Activated CD8-positive, alpha-beta T cell treated with anti-CD3 and anti-CD28 coated beads for 36 hours (primary cell): ENCODE measurements around the gene FAM228B. TPM values are rescaled to one million over a fixed set of nuclear protein-coding genes. Genes with fewer than 3 reads are reported as not detected.
"Not testable (repeated sequence)": the region's sequence is repeated elsewhere in the genome, so short reads cannot be mapped to it uniquely, and the experiment has no call there.

Experiments used
- ATAC-seq: fragments of 200-7000 bp; cut with Tn5 transposase; one replicate; pipeline ENCODE4 v1.10.0; 2021; ENCODE audit warnings: mild to moderate bottlenecking, moderate library complexity
- CTCF ChIA-PET: fragments of 350-600 bp; sonication (Branson Sonifier 250); formaldehyde crosslinking; loops from one replicate; lab custom pipeline; 2021; ENCODE audit warnings: antibody characterized with exemption; lab: Charles Lee
- POLR2A ChIA-PET: fragments of 350-600 bp; sonication (Branson Sonifier 250); formaldehyde crosslinking; loops from one replicate; lab custom pipeline; 2021; ENCODE audit warnings: antibody characterized with exemption; lab: Charles Lee
- DNase-seq: peaks from one replicate; pipeline ENCODE4 v3.0.0-alpha.2; 2020
- H3K27ac Mint-ChIP-seq: one replicate; pipeline ENCODE4 v1.8.0; 2021; ENCODE audit warnings: mild to moderate bottlenecking, mixed read lengths
- H3K27me3 Mint-ChIP-seq: one replicate; pipeline ENCODE4 v1.8.0; 2021; ENCODE audit warnings: mixed read lengths
- H3K36me3 Mint-ChIP-seq: one replicate; pipeline ENCODE4 v1.8.0; 2021; ENCODE audit warnings: low read depth, mixed read lengths
- H3K4me1 Mint-ChIP-seq: one replicate; pipeline ENCODE4 v1.8.0; 2021; ENCODE audit warnings: low read depth, mixed read lengths
- H3K4me3 Mint-ChIP-seq: one replicate; pipeline ENCODE4 v1.8.0; 2021; ENCODE audit warnings: mild to moderate bottlenecking, moderate library complexity, mixed read lengths
- H3K9me3 Mint-ChIP-seq: one replicate; pipeline ENCODE4 v1.8.0; 2021; ENCODE audit warnings: mixed read lengths
- intact Hi-C: fragments of 100-400 bp; cut with micrococcal nuclease; formaldehyde crosslinking; loops from one replicate; pipeline ENCODE4 v1.10.0; 2022
- total RNA-seq, 2 experiments: library from RNA; stranded (reverse); gene quantifications; one replicate each; pipeline ENCODE4 v1.2.3, GENCODE V29; 2021
- TF ChIP-seq, protein P1 (sequence below): fragments of 200-600 bp; IDR thresholded peaks from one replicate; pipeline ENCODE4 v1.8.0; 2022; ENCODE audit warnings: antibody characterized with exemption, mild to moderate bottlenecking

FAM228B gene
- total RNA-seq, 2 experiments from 2014 or later, result 4.5 to 5.7 TPM

DNA sequence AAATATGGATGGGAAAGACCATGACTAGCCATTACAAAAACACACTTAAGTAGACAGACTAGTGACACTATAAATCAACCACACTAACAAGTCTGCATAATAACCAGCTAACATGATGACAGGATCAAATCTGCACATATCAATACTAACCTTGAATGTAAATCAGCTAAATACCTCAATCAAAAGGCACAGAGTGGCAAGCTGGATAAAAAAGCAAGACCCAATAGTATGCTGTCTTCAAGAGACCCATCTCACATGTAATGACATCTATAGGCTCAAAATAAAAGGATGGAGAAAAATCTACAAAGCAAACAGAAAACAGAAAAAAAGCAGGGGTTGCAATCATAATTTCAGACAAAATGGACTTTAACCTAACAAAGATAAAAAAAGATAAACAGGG lies 16.5 kb upstream of the FAM228B start:
- ATAC-seq (no peak), DNase-seq (no peak)
- intact Hi-C loops, result no loop called here
- H3K4me3 Mint-ChIP-seq, result no peak overlapping the region
- ChIA-PET CTCF (interaction anchor here (0.6 to 2.2 kb wide), 2 partner anchors 14 to 23 kb away, joined by 4 to 8 read pairs; partner anchors contain the start of gene TP53I3), POLR2A (no interaction called here)
- H3K36me3 Mint-ChIP-seq, result peaks cover 3% of the 10 kb centered on the region
- H3K4me1 Mint-ChIP-seq, result no peaks in the 10 kb centered on the region
- no peak overlapping the region for H3K27ac Mint-ChIP-seq
- TF ChIP-seq, protein P1, sequence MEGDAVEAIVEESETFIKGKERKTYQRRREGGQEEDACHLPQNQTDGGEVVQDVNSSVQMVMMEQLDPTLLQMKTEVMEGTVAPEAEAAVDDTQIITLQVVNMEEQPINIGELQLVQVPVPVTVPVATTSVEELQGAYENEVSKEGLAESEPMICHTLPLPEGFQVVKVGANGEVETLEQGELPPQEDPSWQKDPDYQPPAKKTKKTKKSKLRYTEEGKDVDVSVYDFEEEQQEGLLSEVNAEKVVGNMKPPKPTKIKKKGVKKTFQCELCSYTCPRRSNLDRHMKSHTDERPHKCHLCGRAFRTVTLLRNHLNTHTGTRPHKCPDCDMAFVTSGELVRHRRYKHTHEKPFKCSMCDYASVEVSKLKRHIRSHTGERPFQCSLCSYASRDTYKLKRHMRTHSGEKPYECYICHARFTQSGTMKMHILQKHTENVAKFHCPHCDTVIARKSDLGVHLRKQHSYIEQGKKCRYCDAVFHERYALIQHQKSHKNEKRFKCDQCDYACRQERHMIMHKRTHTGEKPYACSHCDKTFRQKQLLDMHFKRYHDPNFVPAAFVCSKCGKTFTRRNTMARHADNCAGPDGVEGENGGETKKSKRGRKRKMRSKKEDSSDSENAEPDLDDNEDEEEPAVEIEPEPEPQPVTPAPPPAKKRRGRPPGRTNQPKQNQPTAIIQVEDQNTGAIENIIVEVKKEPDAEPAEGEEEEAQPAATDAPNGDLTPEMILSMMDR, result no peak
- H3K27me3 Mint-ChIP-seq, result no peaks in the 10 kb centered on the region
- peaks cover 21% of the 10 kb centered on the region for H3K9me3 Mint-ChIP-seq

DNA sequence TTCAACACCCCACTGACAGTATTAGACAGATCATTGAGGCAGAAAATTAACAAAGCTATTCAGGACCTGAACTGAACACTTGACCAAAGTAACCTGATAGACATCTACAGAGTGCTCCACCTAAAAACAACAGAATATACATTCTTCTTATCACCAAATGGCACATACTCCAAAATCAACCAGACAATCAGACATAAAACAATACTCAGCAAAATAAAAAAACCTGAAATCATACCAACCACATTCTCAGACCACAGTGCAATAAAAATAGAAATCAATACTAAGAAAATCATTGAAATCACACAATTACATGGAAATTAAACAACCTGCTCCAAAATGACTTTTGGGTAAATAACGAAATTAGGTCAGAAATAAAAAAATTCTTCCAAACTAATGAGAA lies 15.9 kb upstream of the FAM228B start:
- no peak overlapping the region for H3K27ac Mint-ChIP-seq
- ChIA-PET POLR2A (interaction anchor here (0.6 kb wide), 1 partner anchor 275 kb away, joined by 3 read pairs; no protein-coding TSS in a partner anchor), CTCF (interaction anchor here (2.2 kb wide), 1 partner anchor 23 kb away, joined by 8 read pairs; the partner anchor contains the start of gene TP53I3)
- ATAC-seq (no peak), DNase-seq (no peak)
- no peaks in the 10 kb centered on the region for H3K27me3 Mint-ChIP-seq
- H3K9me3 Mint-ChIP-seq, result peaks cover 21% of the 10 kb centered on the region
- intact Hi-C loops, result no loop called here
- TF ChIP-seq, protein P1, result no peak
- H3K36me3 Mint-ChIP-seq, result peaks cover 2% of the 10 kb centered on the region
- H3K4me3 Mint-ChIP-seq, result no peak overlapping the region
- no peaks in the 10 kb centered on the region for H3K4me1 Mint-ChIP-seq

DNA sequence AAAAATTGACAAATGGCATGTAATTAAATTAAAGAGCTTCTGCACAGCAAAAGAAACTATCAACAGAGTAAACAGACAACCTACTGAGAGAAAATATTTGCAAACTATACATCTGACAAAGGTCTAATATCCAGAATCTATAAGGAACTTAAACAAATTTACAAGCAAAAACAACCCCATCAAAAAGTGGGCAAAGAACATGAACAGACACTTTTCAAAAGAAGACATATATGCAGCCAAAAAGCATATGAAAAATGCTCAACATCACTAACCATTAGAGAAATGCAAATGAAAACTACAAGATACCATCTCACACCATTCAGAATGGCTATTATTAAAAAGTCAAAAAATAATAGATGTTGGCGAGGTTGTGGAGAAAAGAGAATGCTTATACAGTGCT lies 13.8 kb upstream of the FAM228B start:
- intact Hi-C loops, H3K27ac Mint-ChIP-seq, H3K4me3 Mint-ChIP-seq, ATAC-seq, H3K27me3 Mint-ChIP-seq, DNase-seq, POLR2A ChIA-PET, H3K4me1 Mint-ChIP-seq, H3K36me3 Mint-ChIP-seq: not testable (repeated sequence)
- H3K9me3 Mint-ChIP-seq, result peaks cover 21% of the 10 kb centered on the region
- CTCF ChIA-PET, result interaction anchor here (1.2 kb wide), 1 partner anchor 25 kb away, joined by 3 read pairs; the partner anchor contains the start of gene TP53I3

DNA sequence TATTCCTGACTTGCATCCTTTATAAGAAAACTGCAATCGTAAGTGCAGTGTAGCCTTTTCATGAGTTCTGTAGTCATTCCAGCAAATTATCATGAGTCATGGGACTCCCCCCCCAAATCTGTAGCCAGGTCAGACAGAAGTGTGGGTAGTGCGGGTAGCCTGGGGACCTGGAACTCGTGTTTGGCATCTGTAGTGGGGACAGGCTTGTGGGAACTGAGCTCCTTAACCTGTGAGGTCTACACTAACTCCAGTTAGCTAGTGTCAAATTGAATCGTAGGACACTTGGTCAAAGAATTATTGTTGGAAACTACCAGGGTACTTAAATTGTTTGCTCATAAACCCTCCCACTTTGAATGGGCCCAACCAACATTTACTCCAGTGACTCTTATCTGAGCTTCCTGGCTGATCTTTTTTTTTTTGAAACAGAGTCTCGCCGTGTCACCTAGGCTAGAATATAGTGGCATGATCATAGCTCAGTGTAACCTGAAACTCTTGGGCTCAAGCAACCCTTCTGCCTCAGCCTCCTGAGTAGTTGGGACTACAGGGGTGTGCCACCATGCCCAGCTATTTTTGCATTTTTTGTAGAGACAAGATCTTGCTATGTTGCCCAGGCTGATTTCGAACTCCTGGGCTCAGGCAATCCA lies 12.5 kb upstream of the FAM228B start:
- H3K4me1 Mint-ChIP-seq, result no peaks in the 10 kb centered on the region
- H3K9me3 Mint-ChIP-seq, result peaks cover 21% of the 10 kb centered on the region
- ChIA-PET CTCF (interaction anchor here (0.6 to 2.9 kb wide), 3 partner anchors 12 to 134 kb away, joined by 3 to 9 read pairs (median 4); partner anchors contain the start of gene TP53I3), POLR2A (interaction anchor here (1.2 to 1.4 kb wide), 2 partner anchors 9 to 11 kb away, joined by 3 to 6 read pairs; no protein-coding TSS in a partner anchor)
- no peak for ATAC-seq
- no peak for DNase-seq
- H3K27me3 Mint-ChIP-seq, result no peaks in the 10 kb centered on the region
- no peak overlapping the region for H3K27ac Mint-ChIP-seq
- H3K36me3 Mint-ChIP-seq, result peaks cover 2% of the 10 kb centered on the region
- no peak overlapping the region for H3K4me3 Mint-ChIP-seq
- TF ChIP-seq, protein P1, result no peak
- intact Hi-C loops, result no loop called here

DNA sequence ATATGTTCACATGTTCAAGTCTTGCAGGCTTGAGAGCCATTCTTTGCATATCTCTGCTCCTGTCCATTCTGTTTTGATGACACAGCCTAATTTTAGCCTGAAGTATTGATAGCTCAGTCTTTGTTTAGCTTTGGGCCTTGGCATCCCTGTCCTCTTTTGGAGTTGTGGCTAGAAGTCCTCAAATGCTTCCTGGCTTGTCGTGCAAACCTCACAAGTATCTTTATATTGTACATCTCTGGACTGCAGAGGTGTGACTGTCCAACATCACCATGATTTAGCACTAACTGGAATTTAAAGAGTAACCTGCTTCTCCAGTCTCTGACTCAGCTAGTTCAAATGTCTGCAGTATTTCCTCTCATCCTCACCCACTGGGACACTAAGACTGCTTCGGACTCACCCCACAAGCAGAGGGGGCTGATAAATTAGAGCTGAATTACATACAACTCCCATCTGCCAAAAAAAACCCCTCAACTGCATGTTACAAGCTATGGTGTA lies 11.8 kb upstream of the FAM228B start:
- ChIA-PET POLR2A (interaction anchor here (1.2 to 1.4 kb wide), 2 partner anchors 10 to 11 kb away, joined by 3 to 6 read pairs; no protein-coding TSS in a partner anchor), CTCF (interaction anchor here (0.6 to 2.9 kb wide), 4 partner anchors 11 to 1797 kb away, joined by 3 to 9 read pairs (median 4); partner anchors contain the start of gene TP53I3)
- DNase-seq (no peak), ATAC-seq (no peak)
- Mint-ChIP-seq H3K27me3 (no peaks in the 10 kb centered on the region), H3K9me3 (peaks cover 21% of the 10 kb centered on the region), H3K4me1 (no peaks in the 10 kb centered on the region), H3K27ac (no peak overlapping the region), H3K36me3 (peaks cover 2% of the 10 kb centered on the region), H3K4me3 (no peak overlapping the region)
- TF ChIP-seq, protein P1, result no peak
- intact Hi-C loops, result no loop called here
